HCT116 (cell line): Measurements from ENCODE around the gene EEFSEC. TPM values are rescaled to one million over a fixed set of nuclear protein-coding genes. Genes with fewer than 3 reads are reported as not detected.

Experiments used
- ATAC-seq: fragments of 200-7000 bp; cut with Tn5 transposase; 2 replicates; pipeline ENCODE4 v1.9.1; 2020; ENCODE audit warnings: mild to moderate bottlenecking, moderate library complexity
- BruUV-seq: library from RNA; stranded (reverse); fragments of 400-500 nt; replicated peaks from 2 replicates; lab custom pipeline; 2021; lab: Mats Ljungman, UMichigan
- CTCF ChIA-PET: fragments of 300-600 bp; sonication (Branson Sonifier 250); formaldehyde crosslinking; loops from one replicate; lab custom pipeline; 2021; ENCODE audit warnings: antibody characterized with exemption; lab: Charles Lee
- POLR2A ChIA-PET: fragments of 300-600, 350-600 bp; sonication (Branson Sonifier 250); formaldehyde crosslinking; loops from one replicate; lab custom pipeline; 2021; ENCODE audit warnings: antibody characterized with exemption; lab: Charles Lee
- RAD21 ChIA-PET, 2 experiments: fragments of 300-600 bp; sonication (Branson Sonifier 250); formaldehyde crosslinking; loops; one replicate each; lab custom pipeline; 2023; ENCODE audit warnings: low total read pairs in 2 of 2; ENCODE audit not compliant: uncharacterized antibody in 2 of 2, unreplicated experiment in 2 of 2, low non-redundant PET in 1 of 2; lab: Charles Lee
- DNase-seq: peaks from one replicate; pipeline ENCODE4 v3.0.0-alpha.2; 2010; ENCODE audit warnings: low read depth, low spot score
- H2AFZ ChIP-seq: fragments of 200-600 bp; shearing (Covaris generic), sonication (generic); 2 replicates; pipeline ENCODE4 v1.6.1; 2017; ENCODE audit warnings: low read depth, mixed run types, mixed read lengths, antibody characterized with exemption, low read length; ENCODE audit not compliant: poor library complexity, severe bottlenecking
- H3K27ac ChIP-seq: 2 replicates; pipeline ENCODE4 v1.5.1; 2012; ENCODE audit warnings: low read depth, low read length
- H3K27me3 ChIP-seq: fragments of 200-600 bp; sonication (generic); 2 replicates; pipeline ENCODE4 v1.6.1; 2016; ENCODE audit warnings: mixed run types, low read length, mixed read lengths; ENCODE audit not compliant: insufficient read depth
- H3K36me3 ChIP-seq, 2 experiments: fragments of 200-500 bp in 1 of 2; fragments of 200-600 bp in 1 of 2; sonication (Bioruptor generic) in 1 of 2; sonication (generic) in 1 of 2; 2 replicates each; pipeline versions ENCODE4 v1.5.1 to v1.6.1; 2014 to 2016; ENCODE audit warnings: low read length in 2 of 2, inconsistent platforms in 1 of 2, mixed read lengths in 1 of 2, mixed run types in 1 of 2; ENCODE audit not compliant: insufficient read depth in 2 of 2, control insufficient read depth in 1 of 2
- H3K4me1 ChIP-seq, 2 experiments: fragments of 200-600 bp in 1 of 2; sonication (generic) in 1 of 2; 2 replicates each; pipeline versions ENCODE4 v1.5.1 to v1.6.1; 2012 to 2017; ENCODE audit warnings: low read length in 2 of 2, inconsistent platforms in 1 of 2, mild to moderate bottlenecking in 1 of 2, mixed read lengths in 1 of 2, mixed run types in 1 of 2, moderate library complexity in 1 of 2; ENCODE audit not compliant: insufficient read depth in 2 of 2, control insufficient read depth in 1 of 2
- H3K4me2 ChIP-seq: fragments of 200-600 bp; sonication (generic); 2 replicates; pipeline ENCODE4 v1.6.1; 2017; ENCODE audit warnings: mixed run types, low read length, mixed read lengths
- H3K4me3 ChIP-seq, 2 experiments: fragments of 200-600 bp in 1 of 2; sonication (generic) in 1 of 2; replicated peaks in 1 of 2; 2 replicates each; pipeline ENCODE4 v1.5.1; 2011 to 2016; ENCODE audit warnings: low read length in 2 of 2, control low read depth in 1 of 2, low read depth in 1 of 2, mild to moderate bottlenecking in 1 of 2, mixed read lengths in 1 of 2, mixed run types in 1 of 2
- H3K79me2 ChIP-seq: fragments of 200-600 bp; sonication (generic); 2 replicates; pipeline ENCODE4 v1.6.1; 2017; ENCODE audit warnings: mild to moderate bottlenecking, mixed run types, low read length, moderate library complexity, mixed read lengths; ENCODE audit not compliant: insufficient read depth
- H3K9ac ChIP-seq: fragments of 200-600 bp; sonication (generic); 2 replicates; pipeline ENCODE4 v1.6.1; 2016; ENCODE audit warnings: low read length, mixed read lengths
- H3K9me2 ChIP-seq: fragments of 200-600 bp; sonication (generic), shearing (Covaris generic); 2 replicates; pipeline ENCODE4 v1.6.1; 2017; ENCODE audit warnings: mixed run types, mild to moderate bottlenecking, moderate library complexity; ENCODE audit not compliant: insufficient read depth
- H3K9me3 ChIP-seq, 2 experiments: fragments of 200-500 bp in 1 of 2; fragments of 200-600 bp in 1 of 2; sonication (Bioruptor generic) in 1 of 2; sonication (generic) in 1 of 2; 2 replicates each; pipeline ENCODE4 v1.6.1; 2014 to 2017; ENCODE audit warnings: low read length in 2 of 2, mixed read lengths in 2 of 2, inconsistent platforms in 1 of 2, low read depth in 1 of 2, mild to moderate bottlenecking in 1 of 2, mixed run types in 1 of 2, moderate library complexity in 1 of 2; ENCODE audit not compliant: control insufficient read depth in 1 of 2, insufficient read depth in 1 of 2
- H4K20me1 ChIP-seq: fragments of 200-600 bp; sonication (generic), shearing (Covaris generic); 2 replicates; pipeline ENCODE4 v1.6.1; 2017; ENCODE audit warnings: mixed run types, mild to moderate bottlenecking, moderate library complexity; ENCODE audit not compliant: insufficient read depth
- EZH2 ChIP-seq: fragments of 200-600 bp; sonication (generic); IDR thresholded peaks from 2 replicates; pipeline ENCODE4 v1.6.1; 2017; ENCODE audit warnings: antibody characterized with exemption, mixed run types
- EZH2phosphoT487 ChIP-seq: fragments of 200-600 bp; IDR thresholded peaks from 2 replicates; pipeline ENCODE4 v1.6.1; 2018; ENCODE audit warnings: antibody characterized with exemption, borderline replicate concordance
- FOSL1 ChIP-seq: IDR thresholded peaks from 2 replicates; pipeline ENCODE4 v1.6.1; 2012; ENCODE audit warnings: low read depth
- JUND ChIP-seq: IDR thresholded peaks from 2 replicates; pipeline ENCODE4 v1.6.1; 2012
- POLR2A ChIP-seq: IDR thresholded peaks from 2 replicates; pipeline ENCODE4 v1.7.0; 2011; ENCODE audit warnings: borderline replicate concordance; ENCODE audit not compliant: insufficient read depth, insufficient read length; ENCODE audit errors: extremely low read depth
- SIN3A ChIP-seq: IDR thresholded peaks from 2 replicates; pipeline ENCODE4 v1.6.1; 2012; ENCODE audit warnings: low read depth
- SP1 ChIP-seq: IDR thresholded peaks from 2 replicates; pipeline ENCODE4 v1.6.1; 2012; ENCODE audit warnings: low read depth
- SRF ChIP-seq: IDR thresholded peaks from 2 replicates; pipeline ENCODE4 v1.6.1; 2012; ENCODE audit warnings: low read depth
- YY1 ChIP-seq: IDR thresholded peaks from 2 replicates; pipeline ENCODE4 v1.6.1; 2011; ENCODE audit warnings: low read length, low read depth, moderate library complexity, mild to moderate bottlenecking; ENCODE audit not compliant: insufficient replicate concordance; ENCODE audit errors: extremely low read depth
- ZBTB33 ChIP-seq: IDR thresholded peaks from 2 replicates; pipeline ENCODE4 v1.6.1; 2011; ENCODE audit warnings: mild to moderate bottlenecking, low read length, moderate library complexity; ENCODE audit not compliant: insufficient replicate concordance; ENCODE audit errors: extremely low read depth
- ZFX ChIP-seq: fragments of 450-650 bp; IDR thresholded peaks from 2 replicates; pipeline ENCODE4 v1.6.1; 2017
- intact Hi-C: fragments of 100-400 bp; cut with micrococcal nuclease; formaldehyde crosslinking; loops from 2 replicates; pipeline ENCODE4 v1.10.0; 2022
- total RNA-seq: library from RNA; stranded (reverse); gene quantifications from one replicate; pipeline ENCODE4 v1.2.1, GENCODE V29; 2021; ENCODE audit not compliant: unreplicated experiment
- TF ChIP-seq, protein P1 (sequence below): IDR thresholded peaks from 2 replicates; pipeline ENCODE4 v1.6.1; 2012

The EEFSEC gene
- total RNA-seq, 1 experiment from 2014 or later = 16.1 TPM

DNA sequence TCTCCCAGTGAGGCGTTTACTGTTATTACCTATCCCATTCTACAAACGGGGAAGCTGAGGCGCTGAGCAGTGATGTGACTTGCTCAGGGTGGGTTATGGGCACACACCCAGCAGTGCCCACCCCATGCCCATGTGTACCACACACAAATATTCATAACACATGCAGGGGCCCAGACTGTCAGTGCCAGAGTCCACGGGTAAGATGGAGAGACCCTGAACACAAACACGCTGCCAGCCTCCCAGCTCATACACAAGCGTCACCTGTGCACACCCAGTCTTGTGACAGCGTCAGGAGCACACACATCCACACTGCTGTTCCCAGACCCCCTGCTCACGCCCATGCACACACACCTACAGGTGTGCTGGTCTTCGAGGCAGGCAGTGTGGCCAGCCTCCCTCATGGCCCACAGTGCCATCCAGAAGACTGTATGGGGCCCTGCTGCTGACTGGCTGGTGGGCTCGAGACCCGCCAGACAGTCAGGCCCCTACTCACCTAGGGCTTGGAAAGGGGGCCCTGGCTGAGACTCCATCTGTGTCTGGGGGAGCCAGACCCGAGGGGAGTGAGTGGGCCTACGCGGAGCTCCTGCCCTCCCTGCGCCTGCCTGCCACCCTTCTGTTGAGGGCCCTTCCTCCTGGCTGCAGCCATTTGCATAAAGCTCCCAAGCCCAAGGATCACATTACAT, 274.0 kb downstream of the EEFSEC start:
- no peaks in the 10 kb centered on the region for H4K20me1 ChIP-seq
- intact Hi-C loops = loop anchor here (5.0 to 10.0 kb wide), 3 partner anchors 75 to 255 kb away; no protein-coding TSS in a partner anchor
- no peak overlapping the region for H3K4me3 ChIP-seq
- TF ChIP-seq ZBTB33 (no peak), ZFX (no peak), SP1 (no peak), POLR2A (no peak), SIN3A (no peak), JUND (no peak), YY1 (no peak), SRF (no peak), EZH2 (no peak), EZH2phosphoT487 (no peak), FOSL1 (no peak)
- TF ChIP-seq, protein P1, sequence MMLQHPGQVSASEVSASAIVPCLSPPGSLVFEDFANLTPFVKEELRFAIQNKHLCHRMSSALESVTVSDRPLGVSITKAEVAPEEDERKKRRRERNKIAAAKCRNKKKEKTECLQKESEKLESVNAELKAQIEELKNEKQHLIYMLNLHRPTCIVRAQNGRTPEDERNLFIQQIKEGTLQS = no peak
- no peak overlapping the region for H3K9ac ChIP-seq
- no peaks in the 10 kb centered on the region for H3K9me2 ChIP-seq
- DNase-seq (no peak), ATAC-seq (no peak)
- H3K27ac ChIP-seq = no peak overlapping the region; the same call in 1 of the 2 replicates
- BruUV-seq = no TSS peak
- RAD21 ChIA-PET = no interaction called here
- no peaks in the 10 kb centered on the region for H3K9me3 ChIP-seq
- no peaks in the 10 kb centered on the region for H3K36me3 ChIP-seq
- POLR2A ChIA-PET = no interaction called here
- H3K4me2 ChIP-seq = no peak overlapping the region
- no peaks in the 10 kb centered on the region for H3K79me2 ChIP-seq
- peaks cover 32 to 51% of the 10 kb centered on the region in 2 experiments for H3K4me1 ChIP-seq
- peaks cover 4% of the 10 kb centered on the region; the same call in 1 of the 2 replicates for H3K27me3 ChIP-seq
- no peak overlapping the region for H2AFZ ChIP-seq
- CTCF ChIA-PET = interaction anchor here (1.1 to 3.4 kb wide), 2 partner anchors 145 to 157 kb away, joined by 3 to 18 read pairs; no protein-coding TSS in a partner anchor
